ENCODE measurements around the gene BCDIN3D.

The BCDIN3D gene

GRCh38 chr12:49827051-49827400, 15.9 kb downstream of the BCDIN3D start:
- no peak for TF ChIP-seq Cebpa-rat (IDR thresholded peaks at IDR 0.05)
- H3K36me3 ChIP-seq = peaks cover 0 to 22% (median 12%) of the 10 kb centered on the region in 11 experiments; a peak in 15 of 22 replicates
- peaks cover 0 to 53% (median 45%) of the 10 kb centered on the region in 11 experiments; a peak in 20 of 22 replicates for H4K20me1 ChIP-seq
- H3K9ac ChIP-seq = peak overlapping the region; percentile 71 to 84 (median 82)
- peak overlapping the region; percentile 19 to 84 (median 75); a peak in 18 of 22 replicates for H3K27ac ChIP-seq
- peaks cover 54 to 68% (median 64%) of the 10 kb centered on the region in 10 experiments for H3K4me1 ChIP-seq
- no peaks in the 10 kb centered on the region for H3K27me3 ChIP-seq
- peak overlapping the region; percentile 66 to 84 (median 70) for H3K4me3 ChIP-seq
- H3K4me2 ChIP-seq = peak overlapping the region; percentile 92 to 100 (median 97)
- no peaks in the 10 kb centered on the region for H3K9me3 ChIP-seq (replicated peaks in 1 of 11)

GRCh38 chr12:49825971-49826421, 16.9 kb downstream of the BCDIN3D start:
- Histone ChIP-seq H3K27me3 (no peaks in the 10 kb centered on the region), H3K4me3 (peak overlapping the region in 3 of 10 experiments; percentile 67 to 84 (median 77); a peak in 5 of 20 replicates)
- no peak for TF ChIP-seq Cebpa-rat (IDR thresholded peaks at IDR 0.05)

GRCh38 chr12:49825360-49825970, 17.4 kb downstream of the BCDIN3D start:
- H3K4me2 ChIP-seq = peak overlapping the region; percentile 53 to 100 (median 96)
- TF ChIP-seq Cebpa-rat (IDR thresholded peaks at IDR 0.05) = no peak
- H3K9ac ChIP-seq = peak overlapping the region in 7 of 11 experiments; percentile 21 to 83 (median 70); a peak in 12 of 22 replicates

More at GRCh38 chr12:49825971-49826421, 16.9 kb downstream of the BCDIN3D start:
- peak overlapping the region; percentile 92 to 100 (median 97) for H3K4me2 ChIP-seq
- H4K20me1 ChIP-seq = peaks cover 0 to 62% (median 45%) of the 10 kb centered on the region in 11 experiments; a peak in 21 of 22 replicates
- H3K9me3 ChIP-seq (replicated peaks in 1 of 11) = no peaks in the 10 kb centered on the region
- peaks cover 0 to 25% (median 13%) of the 10 kb centered on the region in 11 experiments; a peak in 15 of 22 replicates for H3K36me3 ChIP-seq
- peak overlapping the region in 8 of 11 experiments; percentile 46 to 94 (median 79); a peak in 13 of 22 replicates for H3K27ac ChIP-seq
- H3K9ac ChIP-seq = peak overlapping the region in 7 of 11 experiments; percentile 21 to 84 (median 81); a peak in 9 of 22 replicates
- H3K4me1 ChIP-seq = peaks cover 65 to 78% (median 74%) of the 10 kb centered on the region in 10 experiments

GRCh38 chr12:49824895-49825294, 18.0 kb downstream of the BCDIN3D start:
- H3K27ac ChIP-seq = peak overlapping the region in 9 of 11 experiments; percentile 46 to 94 (median 74); a peak in 18 of 22 replicates
- H3K9me3 ChIP-seq (replicated peaks in 1 of 11) = no peaks in the 10 kb centered on the region
- H3K27me3 ChIP-seq = no peaks in the 10 kb centered on the region
- peak overlapping the region; percentile 53 to 100 (median 96) for H3K4me2 ChIP-seq
- H3K9ac ChIP-seq = peak overlapping the region in 8 of 11 experiments; percentile 12 to 83 (median 66); a peak in 13 of 22 replicates
- H3K36me3 ChIP-seq = peaks cover 0 to 25% (median 13%) of the 10 kb centered on the region in 11 experiments; a peak in 15 of 22 replicates
- peaks cover 3 to 73% (median 49%) of the 10 kb centered on the region in 11 experiments; a peak in 21 of 22 replicates for H4K20me1 ChIP-seq
- no peak for TF ChIP-seq Cebpa-rat (IDR thresholded peaks at IDR 0.05)
- H3K4me3 ChIP-seq = peak overlapping the region in 5 of 10 experiments; percentile 29 to 77 (median 58); a peak in 9 of 20 replicates
- peaks cover 71 to 89% (median 85%) of the 10 kb centered on the region in 10 experiments for H3K4me1 ChIP-seq

More at GRCh38 chr12:49825360-49825970, 17.4 kb downstream of the BCDIN3D start:
- Histone ChIP-seq H3K4me1 (peaks cover 70 to 84% (median 80%) of the 10 kb centered on the region in 10 experiments), H3K27me3 (no peaks in the 10 kb centered on the region), H4K20me1 (peaks cover 3 to 67% (median 45%) of the 10 kb centered on the region in 11 experiments; a peak in 21 of 22 replicates), H3K9me3 (replicated peaks in 1 of 11) (no peaks in the 10 kb centered on the region), H3K36me3 (peaks cover 0 to 25% (median 13%) of the 10 kb centered on the region in 11 experiments; a peak in 15 of 22 replicates), H3K4me3 (peak overlapping the region in 5 of 10 experiments; percentile 29 to 77 (median 58); a peak in 9 of 20 replicates), H3K27ac (peak overlapping the region in 9 of 11 experiments; percentile 46 to 94 (median 74); a peak in 18 of 22 replicates)

GRCh38 chr12:49824416-49824815, 18.5 kb downstream of the BCDIN3D start:
- Histone ChIP-seq H3K27ac (peak overlapping the region in 9 of 11 experiments; percentile 20 to 94 (median 74); a peak in 15 of 22 replicates), H3K36me3 (peaks cover 0 to 25% (median 13%) of the 10 kb centered on the region in 11 experiments; a peak in 15 of 22 replicates), H3K9me3 (replicated peaks in 1 of 11) (no peaks in the 10 kb centered on the region), H3K4me1 (peaks cover 68 to 91% (median 89%) of the 10 kb centered on the region in 10 experiments), H3K4me2 (peak overlapping the region; percentile 53 to 100 (median 96); a peak in 21 of 22 replicates), H4K20me1 (peaks cover 6 to 78% (median 53%) of the 10 kb centered on the region in 11 experiments; a peak in 21 of 22 replicates), H3K9ac (peak overlapping the region in 7 of 11 experiments; percentile 12 to 83 (median 59); a peak in 12 of 22 replicates), H3K4me3 (peak overlapping the region in 5 of 10 experiments; percentile 7 to 40 (median 16); a peak in 7 of 20 replicates), H3K27me3 (no peaks in the 10 kb centered on the region)
- no peak for TF ChIP-seq Cebpa-rat (IDR thresholded peaks at IDR 0.05)

- peaks cover 63 to 90% (median 84%) of the 10 kb centered on the region in 10 experiments for H3K4me1 ChIP-seq
- peaks cover 0 to 25% (median 13%) of the 10 kb centered on the region in 11 experiments; a peak in 15 of 22 replicates for H3K36me3 ChIP-seq
- H3K9ac ChIP-seq = peak overlapping the region in 6 of 11 experiments; percentile 53 to 83 (median 61); a peak in 8 of 22 replicates
- TF ChIP-seq Cebpa-rat (IDR thresholded peaks at IDR 0.05) = no peak
- H3K4me3 ChIP-seq = peak overlapping the region in 2 of 10 experiments; percentile 7 to 40; a peak in 1 of 20 replicates
- H4K20me1 ChIP-seq = peaks cover 9 to 82% (median 55%) of the 10 kb centered on the region in 11 experiments; a peak in 21 of 22 replicates
- H3K9me3 ChIP-seq (replicated peaks in 1 of 11) = no peaks in the 10 kb centered on the region
- no peaks in the 10 kb centered on the region for H3K27me3 ChIP-seq
- H3K4me2 ChIP-seq = peak overlapping the region in 9 of 11 experiments; percentile 92 to 100 (median 97); a peak in 16 of 22 replicates
- H3K27ac ChIP-seq = peak overlapping the region in 7 of 11 experiments; percentile 20 to 94 (median 84); a peak in 12 of 22 replicates
Observed at GRCh38 chr12:49823951-49824350, 19.0 kb downstream of the BCDIN3D start.

GRCh38 chr12:49823350-49823749, 19.6 kb downstream of the BCDIN3D start:
- Histone ChIP-seq H4K20me1 (peaks cover 9 to 85% (median 55%) of the 10 kb centered on the region in 11 experiments; a peak in 21 of 22 replicates), H3K9ac (peak overlapping the region in 2 of 11 experiments; percentile 2 to 63; a peak in 1 of 22 replicates), H3K27ac (peak overlapping the region in 6 of 11 experiments; percentile 11 to 94 (median 80); a peak in 7 of 22 replicates), H3K4me3 (no peak overlapping the region), H3K9me3 (replicated peaks in 1 of 11) (no peaks in the 10 kb centered on the region), H3K36me3 (peaks cover 0 to 25% (median 13%) of the 10 kb centered on the region in 11 experiments; a peak in 15 of 22 replicates), H3K4me1 (peaks cover 59 to 91% (median 81%) of the 10 kb centered on the region in 10 experiments), H3K4me2 (peak overlapping the region in 5 of 11 experiments; percentile 95 to 100 (median 99); a peak in 10 of 22 replicates), H3K27me3 (no peaks in the 10 kb centered on the region)
- TF ChIP-seq Cebpa-rat (IDR thresholded peaks at IDR 0.05) = no peak

Data from BLaER1 treated with 17β-estradiol and CSF1 and Interleukin-3, amounts not matched to agents 10 nM and 100 nM (cell line).